ENCODE data around the gene SLC34A3. TPM values are rescaled to one million over a fixed set of nuclear protein-coding genes. Genes with fewer than 3 reads are reported as not detected.

SLC34A3 gene
- total RNA-seq, 1 donor from 2014 or later, result not detected

- H3K27me3 Mint-ChIP-seq, result peaks cover 2% of the 10 kb centered on the region
- H3K4me3 Mint-ChIP-seq, result no peak overlapping the region
- H3K9me3 Mint-ChIP-seq, result no peaks in the 10 kb centered on the region
- DNase-seq (no peak), ATAC-seq (ENCODE audit: low read depth) (no peak)
- TF ChIP-seq CTCF (IDR thresholded peaks at IDR 0.05), result no peak
- intact Hi-C loops (cut with micrococcal nuclease), result loop anchor here (10.0 kb wide), 2 partner anchors 285 to 345 kb away; partner anchors contain the start of genes C8G, FBXW5 and TRAF2
- H3K36me3 Mint-ChIP-seq (ENCODE audit: low read depth), result no peaks in the 10 kb centered on the region
- H3K4me1 Mint-ChIP-seq, result peaks cover 18% of the 10 kb centered on the region
- POLR2A ChIA-PET, result no interaction called here
- CTCF ChIA-PET, result interaction anchor here (1.5 kb wide), 1 partner anchor 201 kb away, joined by 3 read pairs; no protein-coding TSS in a partner anchor
- no peak overlapping the region for H3K27ac Mint-ChIP-seq
Observed at GRCh38 chr9:137229903-137230704, 597 bp upstream of the SLC34A3 start.

GRCh38 chr9:137231372-137232039 lies 805 bp downstream of the SLC34A3 start:
- DNase-seq (no peak), ATAC-seq (ENCODE audit: low read depth) (no peak)
- no peak for TF ChIP-seq CTCF (IDR thresholded peaks at IDR 0.05)
- Mint-ChIP-seq H3K4me3 (no peak overlapping the region), H3K9me3 (no peaks in the 10 kb centered on the region), H3K27me3 (peaks cover 2% of the 10 kb centered on the region), H3K4me1 (peaks cover 25% of the 10 kb centered on the region), H3K27ac (no peak overlapping the region), H3K36me3 (ENCODE audit: low read depth) (no peaks in the 10 kb centered on the region)
- POLR2A ChIA-PET, result interaction anchor here (0.8 kb wide), 1 partner anchor 9 kb away, joined by 3 read pairs; the partner anchor contains the start of gene TUBB4B
- intact Hi-C loops (cut with micrococcal nuclease), result no loop called here
- CTCF ChIA-PET, result no interaction called here

GRCh38 chr9:137232101-137232500 lies 1.4 kb downstream of the SLC34A3 start:
- Mint-ChIP-seq H3K4me3 (no peak overlapping the region), H3K9me3 (no peaks in the 10 kb centered on the region), H3K27me3 (peaks cover 2% of the 10 kb centered on the region), H3K4me1 (peaks cover 31% of the 10 kb centered on the region), H3K27ac (no peak overlapping the region), H3K36me3 (ENCODE audit: low read depth) (no peaks in the 10 kb centered on the region)
- intact Hi-C loops (cut with micrococcal nuclease), result no loop called here
- POLR2A ChIA-PET, result interaction anchor here (0.6 to 0.8 kb wide), 2 partner anchors 9 to 112 kb away, joined by 3 to 4 read pairs; partner anchors contain the start of gene TUBB4B
- ATAC-seq (ENCODE audit: low read depth) (no peak), DNase-seq (no peak)
- TF ChIP-seq CTCF (IDR thresholded peaks at IDR 0.05), result no peak
- CTCF ChIA-PET, result no interaction called here

- no peak for DNase-seq
- peaks cover 30% of the 10 kb centered on the region for H3K4me1 Mint-ChIP-seq
- no peak for TF ChIP-seq CTCF (IDR thresholded peaks at IDR 0.05)
- POLR2A ChIA-PET, result interaction anchor here (0.6 kb wide), 1 partner anchor 112 kb away, joined by 4 read pairs; no protein-coding TSS in a partner anchor
- no peak overlapping the region for H3K4me3 Mint-ChIP-seq
- ATAC-seq (ENCODE audit: low read depth), result no peak
- intact Hi-C loops (cut with micrococcal nuclease), result no loop called here
- H3K9me3 Mint-ChIP-seq, result no peaks in the 10 kb centered on the region
- H3K27ac Mint-ChIP-seq, result no peak overlapping the region
- H3K27me3 Mint-ChIP-seq, result peaks cover 2% of the 10 kb centered on the region
- CTCF ChIA-PET, result no interaction called here
- no peaks in the 10 kb centered on the region for H3K36me3 Mint-ChIP-seq (ENCODE audit: low read depth)
Observed at GRCh38 chr9:137232510-137232909, 1.8 kb downstream of the SLC34A3 start.

Data from activated B cell treated with CpG ODN at 0.5 μM for 24 hours (primary cell).